DMS79 (cell line): ENCODE results near the gene CDCA4.

Source experiments
- DNase-seq: peaks from one replicate; lab custom pipeline; 2025; lab: John Stamatoyannopoulos, UW

Gene CDCA4

GRCh38 chr14:104989236-104989950 lies 31.5 kb downstream of the CDCA4 start:
- no peak for DNase-seq

- DNase-seq, result no peak
These were observed 34.3 kb downstream of the CDCA4 start for GRCh38 chr14:104986487-104987164.

- DNase-seq, result peak; percentile 91
These were observed 35.0 kb downstream of the CDCA4 start, which contains the start of gene CLBA1 for GRCh38 chr14:104985675-104986486. Gene CLBA1 (plus strand): TSS chr14:104985788. CDS start chr14:104986432, 644 bp downstream.

GRCh38 chr14:104984056-104984894 lies 36.6 kb downstream of the CDCA4 start:
- DNase-seq, result no peak

GRCh38 chr14:104983231-104983721 lies 37.6 kb downstream of the CDCA4 start:
- no peak for DNase-seq

GRCh38 chr14:104982548-104983230 lies 38.2 kb downstream of the CDCA4 start:
- DNase-seq, result no peak

- DNase-seq, result no peak
These were observed 39.0 kb downstream of the CDCA4 start for GRCh38 chr14:104981699-104982541.

GRCh38 chr14:104980611-104981531 lies 40.0 kb downstream of the CDCA4 start:
- DNase-seq, result no peak

GRCh38 chr14:104979758-104980610 lies 40.9 kb downstream of the CDCA4 start:
- DNase-seq, result peak; percentile 27

GRCh38 chr14:104978746-104979691 lies 41.9 kb downstream of the CDCA4 start:
- DNase-seq, result no peak

- peak; percentile 62 for DNase-seq
These were observed 42.9 kb downstream of the CDCA4 start, which contains the start of gene AHNAK2 for GRCh38 chr14:104977681-104978653. Gene AHNAK2 (minus strand): TSS chr14:104978374. CDS start chr14:104978237, 137 bp downstream.

GRCh38 chr14:104977008-104977680 lies 43.7 kb downstream of the CDCA4 start:
- DNase-seq, result no peak

- peak; percentile 83 for DNase-seq
These were observed 44.5 kb downstream of the CDCA4 start for GRCh38 chr14:104976198-104977007.
